HEK293 (cell line): ENCODE measurements around the gene ANKRD6.
A peak's percentile ranks its signal among the peaks of the same experiment; 100 is the strongest.

Experiments
- CTCF ChIA-PET: fragments of 350-600 bp; formaldehyde crosslinking; extraction: SDS; loops from one replicate; lab custom pipeline; 2021; ENCODE audit warnings: antibody characterized with exemption; lab: Yijun Ruan, JAX
- POLR2A ChIA-PET: fragments of 300-600 bp; formaldehyde crosslinking; extraction: SDS; loops from one replicate; lab custom pipeline; 2020; ENCODE audit warnings: antibody characterized with exemption, inconsistent platforms; lab: Yijun Ruan, JAX
- H3K27ac ChIP-seq: fragments of 200-500 bp; sonication (Bioruptor generic); 2 replicates; pipeline ENCODE4 v1.5.1; 2014; ENCODE audit warnings: low read depth, low read length, control low read depth, inconsistent platforms; ENCODE audit errors: extremely low read depth
- H3K36me3 ChIP-seq, 2 experiments: fragments of 200-500 bp in 1 of 2; sonication (Bioruptor generic) in 1 of 2; 1 replicate in 1 of 2; 2 replicates in 1 of 2; pipeline ENCODE4 v1.5.1; 2014 to 2017; ENCODE audit warnings: inconsistent platforms in 2 of 2, low read length in 2 of 2; ENCODE audit not compliant: control insufficient read depth in 2 of 2, insufficient read depth in 1 of 2
- H3K4me1 ChIP-seq: fragments of 200-500 bp; sonication (Bioruptor generic); 2 replicates; pipeline ENCODE4 v1.5.1; 2014; ENCODE audit warnings: mild to moderate bottlenecking, low read length, inconsistent platforms; ENCODE audit not compliant: control insufficient read depth, insufficient read depth
- H3K4me3 ChIP-seq: 2 replicates; pipeline ENCODE4 v1.5.1; 2011; ENCODE audit warnings: low read depth, mild to moderate bottlenecking, control low read depth, low read length, moderate library complexity
- H3K9me3 ChIP-seq: fragments of 200-500 bp; sonication (Bioruptor generic); 2 replicates; pipeline ENCODE4 v1.5.1; 2014; ENCODE audit warnings: low read depth, low read length, inconsistent platforms; ENCODE audit not compliant: control insufficient read depth, insufficient read depth
- EGR2 ChIP-seq: fragments of 450-650 bp; formaldehyde crosslinking; IDR thresholded peaks from 2 replicates; pipeline ENCODE4 v1.5.1; 2016; ENCODE audit warnings: low read depth, missing biosample characterization, missing genetic modification characterization
- HOXA7 ChIP-seq: sonication (generic); formaldehyde crosslinking; IDR thresholded peaks from 2 replicates; pipeline ENCODE4 v1.8.1; 2022; ENCODE audit warnings: missing genetic modification reagents, borderline replicate concordance
- KLF8 ChIP-seq: fragments of 450-650 bp; formaldehyde crosslinking; IDR thresholded peaks from 2 replicates; pipeline ENCODE4 v1.5.1; 2016; ENCODE audit warnings: missing biosample characterization, missing genetic modification characterization
- SCRT1 ChIP-seq: fragments of 450-650 bp; formaldehyde crosslinking; IDR thresholded peaks from 2 replicates; pipeline ENCODE4 v1.5.1; 2016; ENCODE audit warnings: missing biosample characterization, missing genetic modification characterization, borderline replicate concordance
- YY1 ChIP-seq: fragments of 450-650 bp; formaldehyde crosslinking; IDR thresholded peaks from 2 replicates; pipeline ENCODE4 v1.5.1; 2018; ENCODE audit warnings: missing biosample characterization, missing genetic modification characterization
- ZBTB10 ChIP-seq: fragments of 450-650 bp; formaldehyde crosslinking; IDR thresholded peaks from 2 replicates; pipeline ENCODE4 v1.5.1; 2016; ENCODE audit warnings: missing biosample characterization, missing genetic modification characterization
- ZNF133 ChIP-seq: fragments of 450-650 bp; formaldehyde crosslinking; IDR thresholded peaks from 2 replicates; pipeline ENCODE4 v1.5.1; 2016; ENCODE audit warnings: missing biosample characterization, missing genetic modification characterization
- ZNF184 ChIP-seq: fragments of 450-650 bp; IDR thresholded peaks from 2 replicates; pipeline ENCODE4 v1.5.1; 2018; ENCODE audit warnings: missing biosample characterization, mild to moderate bottlenecking, missing genetic modification characterization
- ZNF211 ChIP-seq: fragments of 450-650 bp; formaldehyde crosslinking; IDR thresholded peaks from 2 replicates; pipeline ENCODE4 v1.5.1; 2016; ENCODE audit warnings: low read depth, missing biosample characterization, missing genetic modification characterization
- ZNF292 ChIP-seq: fragments of 450-650 bp; formaldehyde crosslinking; IDR thresholded peaks from 2 replicates; pipeline ENCODE4 v1.5.1; 2016; ENCODE audit warnings: low read depth, missing biosample characterization, missing genetic modification characterization, borderline replicate concordance
- ZNF391 ChIP-seq: fragments of 450-650 bp; formaldehyde crosslinking; IDR thresholded peaks from 2 replicates; pipeline ENCODE4 v1.5.1; 2016; ENCODE audit warnings: low read depth, missing biosample characterization, missing genetic modification characterization, borderline replicate concordance
- ZNF394 ChIP-seq: fragments of 450-650 bp; formaldehyde crosslinking; IDR thresholded peaks from 2 replicates; pipeline ENCODE4 v1.5.1; 2016; ENCODE audit warnings: missing biosample characterization, missing genetic modification characterization, mild to moderate bottlenecking, moderate library complexity, borderline replicate concordance
- ZNF423 ChIP-seq: fragments of 450-650 bp; formaldehyde crosslinking; IDR thresholded peaks from 2 replicates; pipeline ENCODE4 v1.5.1; 2016; ENCODE audit warnings: missing biosample characterization, missing genetic modification characterization
- ZNF549 ChIP-seq: fragments of 450-650 bp; IDR thresholded peaks from 2 replicates; pipeline ENCODE4 v1.5.1; 2018; ENCODE audit warnings: missing biosample characterization, missing genetic modification characterization, mild to moderate bottlenecking, inconsistent platforms, moderate library complexity
- ZNF558 ChIP-seq: fragments of 450-650 bp; formaldehyde crosslinking; IDR thresholded peaks from 2 replicates; pipeline ENCODE4 v1.5.1; 2016; ENCODE audit warnings: missing biosample characterization, missing genetic modification characterization
- ZNF560 ChIP-seq: fragments of 450-650 bp; formaldehyde crosslinking; IDR thresholded peaks from 2 replicates; pipeline ENCODE4 v1.5.1; 2017; ENCODE audit warnings: missing biosample characterization, missing genetic modification characterization, borderline replicate concordance
- ZNF580 ChIP-seq: fragments of 450-650 bp; formaldehyde crosslinking; IDR thresholded peaks from 2 replicates; pipeline ENCODE4 v1.5.1; 2016; ENCODE audit warnings: missing biosample characterization, missing genetic modification characterization
- ZNF610 ChIP-seq: fragments of 450-650 bp; formaldehyde crosslinking; IDR thresholded peaks from 2 replicates; pipeline ENCODE4 v1.5.1; 2016; ENCODE audit warnings: missing biosample characterization, missing genetic modification characterization, borderline replicate concordance
- ZNF624 ChIP-seq: fragments of 450-650 bp; formaldehyde crosslinking; IDR thresholded peaks from 2 replicates; pipeline ENCODE4 v1.5.1; 2017; ENCODE audit warnings: missing biosample characterization, missing genetic modification characterization
- ZNF704 ChIP-seq: fragments of 450-650 bp; formaldehyde crosslinking; IDR thresholded peaks from 2 replicates; pipeline ENCODE4 v1.5.1; 2016; ENCODE audit warnings: missing biosample characterization, missing genetic modification characterization
- ZNF707 ChIP-seq: fragments of 450-650 bp; formaldehyde crosslinking; IDR thresholded peaks from 2 replicates; pipeline ENCODE4 v1.5.1; 2016; ENCODE audit warnings: missing biosample characterization, missing genetic modification characterization
- ZNF76 ChIP-seq: fragments of 450-650 bp; formaldehyde crosslinking; IDR thresholded peaks from 2 replicates; pipeline ENCODE4; 2016; ENCODE audit warnings: low read depth, missing biosample characterization, missing genetic modification characterization, borderline replicate concordance
- ZXDB ChIP-seq: fragments of 450-650 bp; formaldehyde crosslinking; IDR thresholded peaks from 2 replicates; pipeline ENCODE4 v1.5.1; 2016; ENCODE audit warnings: missing biosample characterization, missing genetic modification characterization
- TF ChIP-seq, protein P1 (sequence below): sonication (generic); formaldehyde crosslinking; IDR thresholded peaks from 2 replicates; pipeline ENCODE4 v1.8.1; 2022; ENCODE audit warnings: mild to moderate bottlenecking, moderate library complexity, missing genetic modification reagents
- TF ChIP-seq, protein P2 (sequence below): fragments of 450-650 bp; formaldehyde crosslinking; IDR thresholded peaks from 2 replicates; pipeline ENCODE4 v1.5.1; 2016; ENCODE audit warnings: missing biosample characterization, missing genetic modification characterization
- TF ChIP-seq, protein P3 (sequence below): fragments of 450-650 bp; formaldehyde crosslinking; IDR thresholded peaks from 2 replicates; pipeline ENCODE4 v1.5.1; 2017; ENCODE audit warnings: missing biosample characterization, missing genetic modification characterization

Gene ANKRD6

GRCh38 chr6:89485320-89485719 lies 52.4 kb downstream of the ANKRD6 start:
- Histone ChIP-seq H3K4me1 (peaks cover 6% of the 10 kb centered on the region; the same call in 1 of the 2 replicates), H3K36me3 (no peaks in the 10 kb centered on the region), H3K9me3 (no peaks in the 10 kb centered on the region; the same call in 1 of the 2 replicates), H3K27ac (no peak overlapping the region), H3K4me3 (no peak overlapping the region)
- CTCF ChIA-PET = interaction anchor here (0.8 kb wide), 1 partner anchor 124 kb away, joined by 3 read pairs; no protein-coding TSS in a partner anchor
- POLR2A ChIA-PET = no interaction called here
- TF ChIP-seq ZNF560 (no peak), ZXDB (no peak), ZNF558 (tag by site-specific recombination) (no peak), ZNF76 (no peak), ZNF394 (no peak), ZNF211 (tag by site-specific recombination) (no peak)
- TF ChIP-seq, protein P1, sequence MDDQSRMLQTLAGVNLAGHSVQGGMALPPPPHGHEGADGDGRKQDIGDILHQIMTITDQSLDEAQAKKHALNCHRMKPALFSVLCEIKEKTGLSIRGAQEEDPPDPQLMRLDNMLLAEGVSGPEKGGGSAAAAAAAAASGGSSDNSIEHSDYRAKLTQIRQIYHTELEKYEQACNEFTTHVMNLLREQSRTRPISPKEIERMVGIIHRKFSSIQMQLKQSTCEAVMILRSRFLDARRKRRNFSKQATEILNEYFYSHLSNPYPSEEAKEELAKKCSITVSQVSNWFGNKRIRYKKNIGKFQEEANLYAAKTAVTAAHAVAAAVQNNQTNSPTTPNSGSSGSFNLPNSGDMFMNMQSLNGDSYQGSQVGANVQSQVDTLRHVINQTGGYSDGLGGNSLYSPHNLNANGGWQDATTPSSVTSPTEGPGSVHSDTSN = no peak
- TF ChIP-seq, protein P2, sequence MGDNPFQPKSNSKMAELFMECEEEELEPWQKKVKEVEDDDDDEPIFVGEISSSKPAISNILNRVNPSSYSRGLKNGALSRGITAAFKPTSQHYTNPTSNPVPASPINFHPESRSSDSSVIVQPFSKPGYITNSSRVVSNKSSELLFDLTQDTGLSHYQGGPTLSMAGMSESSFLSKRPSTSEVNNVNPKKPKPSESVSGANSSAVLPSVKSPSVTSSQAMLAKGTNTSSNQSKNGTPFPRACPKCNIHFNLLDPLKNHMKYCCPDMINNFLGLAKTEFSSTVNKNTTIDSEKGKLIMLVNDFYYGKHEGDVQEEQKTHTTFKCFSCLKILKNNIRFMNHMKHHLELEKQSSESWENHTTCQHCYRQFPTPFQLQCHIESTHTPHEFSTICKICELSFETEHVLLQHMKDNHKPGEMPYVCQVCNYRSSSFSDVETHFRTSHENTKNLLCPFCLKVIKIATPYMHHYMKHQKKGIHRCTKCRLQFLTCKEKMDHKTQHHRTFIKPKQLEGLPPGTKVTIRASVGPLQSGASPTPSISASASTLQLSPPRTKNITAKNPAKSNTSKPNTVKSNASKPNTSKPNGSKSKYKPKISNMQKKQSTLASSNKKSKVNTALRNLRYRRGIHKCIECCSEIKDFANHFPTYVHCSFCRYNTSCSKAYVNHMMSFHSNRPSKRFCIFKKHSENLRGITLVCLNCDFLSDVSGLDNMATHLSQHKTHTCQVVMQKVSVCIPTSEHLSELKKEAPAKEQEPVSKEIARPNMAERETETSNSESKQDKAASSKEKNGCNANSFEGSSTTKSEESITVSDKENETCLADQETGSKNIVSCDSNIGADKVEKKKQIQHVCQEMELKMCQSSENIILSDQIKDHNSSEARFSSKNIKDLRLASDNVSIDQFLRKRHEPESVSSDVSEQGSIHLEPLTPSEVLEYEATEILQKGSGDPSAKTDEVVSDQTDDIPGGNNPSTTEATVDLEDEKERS (tag by site-specific recombination) = no peak

DNA sequence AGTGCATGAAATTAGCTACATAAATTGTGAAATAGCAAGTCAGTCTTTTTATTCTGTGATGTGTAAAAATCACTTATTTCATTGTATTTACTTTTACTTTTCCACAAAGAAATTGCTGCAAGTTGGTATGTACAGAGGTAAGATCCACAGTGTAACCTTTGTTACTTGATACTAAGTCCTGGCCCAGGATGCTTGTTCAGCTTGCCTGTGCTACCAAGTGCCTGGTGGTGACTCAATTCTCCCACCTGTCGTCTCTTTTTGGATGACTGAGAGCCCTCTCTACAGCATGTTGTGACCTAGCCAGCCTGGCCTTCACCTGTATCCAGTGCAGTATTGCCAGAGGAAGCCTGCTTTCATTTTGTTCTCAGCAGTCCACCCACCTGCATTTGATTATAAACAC lies 54.9 kb downstream of the ANKRD6 start:
- H3K27ac ChIP-seq = no peak overlapping the region
- no peaks in the 10 kb centered on the region for H3K36me3 ChIP-seq
- POLR2A ChIA-PET = no interaction called here
- CTCF ChIA-PET = no interaction called here
- H3K4me3 ChIP-seq = no peak overlapping the region
- H3K4me1 ChIP-seq = peaks cover 4% of the 10 kb centered on the region; the same call in 1 of the 2 replicates
- no peaks in the 10 kb centered on the region for H3K9me3 ChIP-seq
- no peak for TF ChIP-seq EGR2
- no peak for TF ChIP-seq ZNF391 (tag by site-specific recombination)
- TF ChIP-seq ZNF549 (tag by site-specific recombination) = no peak
- no peak for TF ChIP-seq ZNF707
- no peak for TF ChIP-seq HOXA7
- TF ChIP-seq YY1 (tag by site-specific recombination) = no peak
- TF ChIP-seq SCRT1 (tag by site-specific recombination) = peak; percentile 68; the same call in 1 of the 2 replicates
- TF ChIP-seq ZNF580 (tag by site-specific recombination) = no peak
- TF ChIP-seq ZNF423 (tag by site-specific recombination) = no peak
- no peak for TF ChIP-seq ZNF292 (tag by site-specific recombination)
- TF ChIP-seq, protein P3, sequence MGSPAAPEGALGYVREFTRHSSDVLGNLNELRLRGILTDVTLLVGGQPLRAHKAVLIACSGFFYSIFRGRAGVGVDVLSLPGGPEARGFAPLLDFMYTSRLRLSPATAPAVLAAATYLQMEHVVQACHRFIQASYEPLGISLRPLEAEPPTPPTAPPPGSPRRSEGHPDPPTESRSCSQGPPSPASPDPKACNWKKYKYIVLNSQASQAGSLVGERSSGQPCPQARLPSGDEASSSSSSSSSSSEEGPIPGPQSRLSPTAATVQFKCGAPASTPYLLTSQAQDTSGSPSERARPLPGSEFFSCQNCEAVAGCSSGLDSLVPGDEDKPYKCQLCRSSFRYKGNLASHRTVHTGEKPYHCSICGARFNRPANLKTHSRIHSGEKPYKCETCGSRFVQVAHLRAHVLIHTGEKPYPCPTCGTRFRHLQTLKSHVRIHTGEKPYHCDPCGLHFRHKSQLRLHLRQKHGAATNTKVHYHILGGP (tag by site-specific recombination) = no peak
- no peak for TF ChIP-seq ZNF610
- no peak for TF ChIP-seq KLF8 (tag by site-specific recombination)
- TF ChIP-seq ZNF704 = no peak
- TF ChIP-seq ZNF133 (tag by site-specific recombination) = no peak
- no peak for TF ChIP-seq ZBTB10
- TF ChIP-seq ZNF624 (tag by site-specific recombination) = no peak
- 0 out of 2 replicates have a peak, but pooled peaks have one; percentile 52 for TF ChIP-seq ZNF184 (tag by site-specific recombination)
